CD14-positive monocyte (primary cell): ENCODE results near the gene HOXB3. TPM values are rescaled to one million over a fixed set of nuclear protein-coding genes. Genes with fewer than 3 reads are reported as not detected.

Experiments used
- DNase-seq, 3 donors: peaks; one replicate each; pipeline ENCODE4 v3.0.0-alpha.2; 2011 to 2022
- H2AFZ ChIP-seq: 2 replicates; pipeline ENCODE4 v1.6.0; 2012; ENCODE audit warnings: mild to moderate bottlenecking, low read depth, low read length, inconsistent platforms; ENCODE audit not compliant: insufficient read depth, poor library complexity, severe bottlenecking
- H3K27ac ChIP-seq, 2 donors: 1 replicate in 1 of 2; 2 replicates in 1 of 2; pipeline ENCODE4 v1.5.1; 2012 to 2013; ENCODE audit warnings: low read length in 2 of 2, control low read depth in 1 of 2, inconsistent platforms in 1 of 2, low read depth in 1 of 2, mild to moderate bottlenecking in 1 of 2
- H3K27me3 ChIP-seq, 2 donors: one replicate each; pipeline versions ENCODE4 v1.6.0 to v1.6.1; 2011 to 2013; ENCODE audit warnings: low read length in 2 of 2; ENCODE audit not compliant: control insufficient read depth in 2 of 2, insufficient read depth in 2 of 2
- H3K36me3 ChIP-seq, 2 donors: replicated peaks in 1 of 2; 1 replicate in 1 of 2; 2 replicates in 1 of 2; pipeline versions ENCODE4 v1.5.1 to v1.6.1; 2012 to 2013; ENCODE audit warnings: low read length in 2 of 2, control low read depth in 1 of 2, inconsistent platforms in 1 of 2, mild to moderate bottlenecking in 1 of 2; ENCODE audit not compliant: insufficient read depth in 2 of 2, control insufficient read depth in 1 of 2
- H3K4me1 ChIP-seq, 2 donors: 1 replicate in 1 of 2; 2 replicates in 1 of 2; pipeline versions ENCODE4 v1.5.1 to v1.6.1; 2012 to 2013; ENCODE audit warnings: low read length in 2 of 2, control low read depth in 1 of 2, inconsistent platforms in 1 of 2, mild to moderate bottlenecking in 1 of 2, moderate library complexity in 1 of 2; ENCODE audit not compliant: insufficient read depth in 2 of 2, control insufficient read depth in 1 of 2
- H3K4me2 ChIP-seq: replicated peaks from 2 replicates; pipeline ENCODE3; 2012; ENCODE audit warnings: low read length, moderate library complexity, mild to moderate bottlenecking; ENCODE audit not compliant: poor library complexity, severe bottlenecking; ENCODE audit errors: extremely low read depth
- H3K4me3 ChIP-seq, 3 experiments: fragments of 200-600 bp in 1 of 3; sonication (generic) in 1 of 3; replicated peaks in 1 of 3; 1 replicate in 2 of 3; 2 replicates in 1 of 3; pipeline ENCODE4 v1.5.1; 2011 to 2013; ENCODE audit warnings: low read length in 3 of 3, mild to moderate bottlenecking in 3 of 3, control low read depth in 2 of 3, low read depth in 2 of 3, inconsistent platforms in 1 of 3, moderate library complexity in 1 of 3
- H3K79me2 ChIP-seq: 2 replicates; pipeline ENCODE4 v1.6.0; 2012; ENCODE audit warnings: mild to moderate bottlenecking, control low read depth, inconsistent platforms, low read length, moderate library complexity; ENCODE audit not compliant: insufficient read depth
- H3K9ac ChIP-seq: 2 replicates; pipeline ENCODE4 v1.6.0; 2017; ENCODE audit warnings: low read length, mild to moderate bottlenecking; ENCODE audit not compliant: insufficient read depth, poor library complexity, severe bottlenecking
- H3K9me3 ChIP-seq, 2 donors: replicated peaks in 1 of 2; 1 replicate in 1 of 2; 2 replicates in 1 of 2; pipeline versions ENCODE4 v1.5.1 to v1.6.1; 2012 to 2013; ENCODE audit warnings: low read length in 2 of 2, control low read depth in 1 of 2; ENCODE audit not compliant: control insufficient read depth in 1 of 2, insufficient read depth in 1 of 2
- H4K20me1 ChIP-seq: 2 replicates; pipeline ENCODE4 v1.6.0; 2012; ENCODE audit warnings: mild to moderate bottlenecking, low read length, control low read depth, moderate library complexity; ENCODE audit not compliant: insufficient read depth
- H3K27ac Mint-ChIP-seq, 7 donors: one replicate each; pipeline ENCODE4 v1.8.0; 2020; ENCODE audit warnings: mild to moderate bottlenecking in 7 of 7, mixed read lengths in 7 of 7, moderate library complexity in 6 of 7, inconsistent platforms in 2 of 7
- H3K27me3 Mint-ChIP-seq, 3 donors: one replicate each; pipeline ENCODE4 v1.8.0; 2021 to 2022; ENCODE audit warnings: low read depth in 3 of 3, mild to moderate bottlenecking in 3 of 3, mixed read lengths in 3 of 3, moderate library complexity in 3 of 3, inconsistent platforms in 1 of 3
- H3K36me3 Mint-ChIP-seq, 2 donors: one replicate each; pipeline ENCODE4 v1.8.0; 2020; ENCODE audit warnings: mixed read lengths in 2 of 2, inconsistent platforms in 1 of 2, mild to moderate bottlenecking in 1 of 2
- H3K4me1 Mint-ChIP-seq: one replicate; pipeline ENCODE4 v1.8.0; 2020; ENCODE audit warnings: mild to moderate bottlenecking, mixed read lengths
- H3K4me3 Mint-ChIP-seq, 2 donors: one replicate each; pipeline ENCODE4 v1.8.0; 2020; ENCODE audit warnings: mild to moderate bottlenecking in 2 of 2, mixed read lengths in 2 of 2, moderate library complexity in 1 of 2
- H3K9me3 Mint-ChIP-seq, 7 donors: one replicate each; pipeline ENCODE4 v1.8.0; 2020 to 2022; ENCODE audit warnings: mixed read lengths in 7 of 7, mild to moderate bottlenecking in 6 of 7, moderate library complexity in 6 of 7, inconsistent platforms in 2 of 7
- CTCF ChIP-seq: fragments of 200-600 bp; IDR thresholded peaks from one replicate; pipeline ENCODE4 v1.8.0; 2022; ENCODE audit warnings: antibody characterized with exemption, mild to moderate bottlenecking
- WGBS: methylation state at CpG from one replicate; pipeline ENCODE4 v1.1.5; 2013; ENCODE audit warnings: missing lambda C conversion rate; ENCODE audit not compliant: insufficient coverage; 5-methylcytosine and 5-hydroxymethylcytosine counted together
- intact Hi-C, 2 donors: fragments of 100-400 bp; cut with micrococcal nuclease; formaldehyde crosslinking; loops; one replicate each; pipeline versions ENCODE4 v1.15.0 to v1.15.1; 2023
- polyA plus RNA-seq, 3 donors: library from polyadenylated mRNA; depleted of rRNA in 1 of 3; unstranded in 2 of 3; stranded (reverse) in 1 of 3; fragments of 300-500 nt in 2 of 3; fragments of >200 nt in 1 of 3; fragmentation: Illumina TruSeq in 2 of 3; gene quantifications; 1 replicate in 2 of 3; 2 replicates in 1 of 3; pipeline ENCODE4 v1.2.3, GENCODE V29; 2012 to 2021

Gene HOXB3
- polyA plus RNA-seq, 3 donors = 0.56 TPM; not detected in 2

- no peaks in the 10 kb centered on the region for H3K9me3 ChIP-seq
- TF ChIP-seq CTCF = no peak
- intact Hi-C loops = no loop called here
- H3K4me3 ChIP-seq = no peak overlapping the region
- H3K9ac ChIP-seq = no peak overlapping the region
- Mint-ChIP-seq H3K27me3 (peaks cover 8 to 37% (median 22%) of the 10 kb centered on the region in 3 donors), H3K4me3 (no peak overlapping the region), H3K9me3 (peaks cover 0 to 2% (median 0%) of the 10 kb centered on the region in 7 donors), H3K27ac (no peak overlapping the region), H3K36me3 (no peaks in the 10 kb centered on the region), H3K4me1 (no peaks in the 10 kb centered on the region)
- no peaks in the 10 kb centered on the region for H3K4me1 ChIP-seq
- no peak overlapping the region for H3K4me2 ChIP-seq
- H3K27ac ChIP-seq = no peak overlapping the region
- no peak overlapping the region for H2AFZ ChIP-seq
- H4K20me1 ChIP-seq = no peaks in the 10 kb centered on the region
- no peaks in the 10 kb centered on the region for H3K36me3 ChIP-seq
- DNase-seq = no peak
- peaks cover 15% of the 10 kb centered on the region in 2 donors for H3K27me3 ChIP-seq
- no peaks in the 10 kb centered on the region for H3K79me2 ChIP-seq
- WGBS = 90% methylated on average over 3 of the region's 12 CpGs
Measured at GRCh38 chr17:48500435-48501426, 89.3 kb downstream of the HOXB3 start.

GRCh38 chr17:48499735-48500434, 90.2 kb downstream of the HOXB3 start:
- 95% methylated on average over 2 of the region's 5 CpGs for WGBS
- Histone ChIP-seq H3K27me3 (peaks cover 11 to 13% of the 10 kb centered on the region in 2 donors), H3K36me3 (no peaks in the 10 kb centered on the region), H3K9me3 (no peaks in the 10 kb centered on the region), H3K9ac (no peak overlapping the region), H2AFZ (no peak overlapping the region), H3K79me2 (no peaks in the 10 kb centered on the region), H3K4me1 (no peaks in the 10 kb centered on the region), H3K4me2 (no peak overlapping the region), H3K4me3 (no peak overlapping the region), H3K27ac (no peak overlapping the region), H4K20me1 (no peaks in the 10 kb centered on the region)
- Mint-ChIP-seq H3K9me3 (peaks cover 0 to 2% (median 0%) of the 10 kb centered on the region in 7 donors), H3K27me3 (peaks cover 10 to 42% (median 22%) of the 10 kb centered on the region in 3 donors), H3K4me1 (no peaks in the 10 kb centered on the region), H3K4me3 (no peak overlapping the region), H3K27ac (no peak overlapping the region), H3K36me3 (no peaks in the 10 kb centered on the region)
- no peak for TF ChIP-seq CTCF
- no peak for DNase-seq
- intact Hi-C loops = no loop called here
